Ovary (tissue), 9 donors: ENCODE results near the gene CEP57. TPM values are rescaled to one million over a fixed set of nuclear protein-coding genes. Genes with fewer than 3 reads are reported as not detected.
A peak's percentile ranks its signal among the peaks of the same experiment; 100 is the strongest.

ENCODE experiments used
- DNase-seq, 5 donors: peaks; one replicate each; pipeline ENCODE4 v3.0.0-alpha.2; 2019 to 2020
- H3K27ac ChIP-seq, 2 donors: fragments of 200-600 bp; one replicate each; pipeline versions ENCODE4 v1.5.1 to v1.8.0; 2019 to 2022
- H3K27me3 ChIP-seq: fragments of 200-600 bp; one replicate; pipeline ENCODE4 v1.8.0; 2022
- H3K36me3 ChIP-seq: fragments of 200-600 bp; sonication (generic); one replicate; pipeline ENCODE4 v1.5.1; 2019
- H3K4me1 ChIP-seq: one replicate; pipeline ENCODE4 v1.8.1; 2013; ENCODE audit warnings: mild to moderate bottlenecking, moderate library complexity; ENCODE audit not compliant: insufficient read depth
- H3K4me3 ChIP-seq: fragments of 200-600 bp; sonication (generic); one replicate; pipeline ENCODE4 v1.5.1; 2017
- H3K9me3 ChIP-seq, 2 donors: fragments of 200-600 bp in 1 of 2; sonication (generic) in 1 of 2; one replicate each; pipeline versions ENCODE4 v1.5.1 to v1.8.1; 2013 to 2019; ENCODE audit warnings: mild to moderate bottlenecking in 1 of 2, moderate library complexity in 1 of 2
- CTCF ChIP-seq, 3 donors: fragments of 450-650 bp in 2 of 3; fragments of 200-600 bp in 1 of 3; IDR thresholded peaks; one replicate each; pipeline versions ENCODE4 v1.5.1 to v1.8.0; 2016 to 2022; ENCODE audit warnings: antibody characterized with exemption in 3 of 3, mild to moderate bottlenecking in 1 of 3
- EP300 ChIP-seq: sonication (generic); formaldehyde crosslinking; IDR thresholded peaks from one replicate; pipeline ENCODE4 v1.6.1; 2017; ENCODE audit warnings: antibody characterized with exemption
- POLR2A ChIP-seq: fragments of 450-650 bp; IDR thresholded peaks from one replicate; pipeline ENCODE4 v1.6.1; 2017; ENCODE audit warnings: antibody characterized with exemption, mild to moderate bottlenecking, moderate library complexity
- WGBS, 3 donors: extraction: QIAGEN DNeasy Blood & Tissue Kit in 1 of 3; methylation state at CpG; one replicate each; pipeline versions ENCODE4 v1.1.5 to v1.1.7; 2013 to 2017; 5-methylcytosine and 5-hydroxymethylcytosine counted together
- intact Hi-C, 4 donors: fragments of 100-400 bp; cut with DNase I; formaldehyde crosslinking; loops; one replicate each; pipeline versions ENCODE4 v1.11.0 to v1.15.1; 2022 to 2023
- polyA plus RNA-seq, 2 donors: library from polyadenylated mRNA; stranded (reverse); fragments of 200-250 nt in 1 of 2; fragments of 350-450 nt in 1 of 2; fragmentation: Illumina TruSeq in 1 of 2; extraction: RNeasy Lipid Tissue Mini Kit (QIAGEN cat#74804) in 1 of 2; gene quantifications; one replicate each; pipeline ENCODE4 v1.2.3, GENCODE V29; 2013 to 2014
- total RNA-seq, 7 donors: library from RNA; depleted of rRNA in 2 of 7; stranded (reverse); fragments of >200 nt in 2 of 7; fragmentation: NEBNext Ultra II Directional in 3 of 7; extraction: Animal tissue kit (Norgen Biotek cat#: 25700) in 3 of 7; gene quantifications; one replicate each; pipeline versions ENCODE4 v1.1.0 to v1.2.4, GENCODE V29; 2016 to 2023
- donor health status: DM: no; HTN: no; CAD: no; lungs with moderate emphysema.
- donor health status: DM: no; HTN: no; CAD: no.
- donor health status: Bipolar disorder and iron deficiency.
- donor health status: DM: yes; HTN: yes; CAD: no.
- donor health status: DM: no; HTN: no; CAD: no.
- donor health status: DM: yes; HTN: yes; CAD: no.

Gene CEP57
- total and polyA plus RNA-seq, 9 donors = 28.8 to 64.7 (median 45.1) TPM

DNA sequence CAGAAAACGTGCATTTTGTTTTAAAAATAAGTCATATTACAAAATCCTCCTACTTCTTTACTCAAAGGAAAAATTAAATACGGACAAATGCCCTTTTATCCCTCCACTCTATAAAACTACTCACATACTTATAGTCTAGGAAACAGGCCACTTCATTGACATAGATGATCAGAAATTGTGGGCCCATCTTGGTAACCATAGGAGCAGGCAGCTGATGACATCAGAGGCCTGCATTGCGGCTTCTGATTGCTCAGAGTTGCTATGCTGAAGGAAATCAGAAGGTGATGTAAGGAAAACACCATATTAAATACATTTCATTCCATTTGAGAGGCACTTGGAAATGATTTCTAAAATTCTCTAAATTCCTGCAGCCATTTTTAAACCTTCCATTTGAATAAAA is 27.8 kb upstream of the CEP57 start:
- H3K9me3 ChIP-seq = no peaks in the 10 kb centered on the region
- H3K36me3 ChIP-seq = no peaks in the 10 kb centered on the region
- no peak for DNase-seq
- 90 to 94% (median 93%) methylated on average over 3 of the region's 3 CpGs for WGBS, 3 donors
- no peaks in the 10 kb centered on the region for H3K4me1 ChIP-seq
- no peak overlapping the region for H3K4me3 ChIP-seq
- H3K27me3 ChIP-seq = no peaks in the 10 kb centered on the region
- H3K27ac ChIP-seq = no peak overlapping the region
- TF ChIP-seq EP300 (no peak), POLR2A (no peak), CTCF (IDR thresholded peaks at IDR 0.05) (no peak)
- intact Hi-C loops = loop anchor here (5.0 to 10.0 kb wide), 2 partner anchors 610 to 688 kb away; no protein-coding TSS in a partner anchor

GRCh38 chr11:95764267-95764898 is 25.9 kb upstream of the CEP57 start:
- Histone ChIP-seq H3K4me3 (no peak overlapping the region), H3K27ac (no peak overlapping the region), H3K9me3 (no peaks in the 10 kb centered on the region), H3K4me1 (no peaks in the 10 kb centered on the region), H3K27me3 (no peaks in the 10 kb centered on the region), H3K36me3 (no peaks in the 10 kb centered on the region)
- TF ChIP-seq EP300 = no peak
- TF ChIP-seq CTCF (IDR thresholded peaks at IDR 0.05) = peak; percentile 16 to 92 (median 71)
- no peak for DNase-seq
- intact Hi-C loops = loop anchor here (5.0 to 10.0 kb wide), 2 partner anchors 612 to 690 kb away; no protein-coding TSS in a partner anchor
- WGBS, 3 donors = 12 to 13% (median 12%) methylated on average over 4 of the region's 4 CpGs

DNA sequence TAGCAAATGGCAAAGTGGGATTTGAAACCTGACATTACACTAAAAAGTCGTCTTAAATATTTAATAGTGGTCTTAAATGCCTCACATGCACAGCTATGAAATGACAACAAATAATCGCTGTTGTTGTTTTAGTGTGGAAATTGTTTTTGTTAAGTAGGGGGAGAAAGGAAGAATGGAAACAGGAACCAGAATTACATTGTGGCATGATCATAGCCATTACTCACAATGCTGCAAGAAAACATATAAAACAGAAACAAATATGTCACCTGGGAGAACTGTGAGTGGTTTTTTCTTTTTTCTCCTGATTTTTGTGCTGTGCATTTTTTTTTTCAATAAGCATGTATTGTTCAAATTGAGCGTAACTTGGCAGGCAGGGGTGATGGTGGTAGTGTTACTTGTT is 23.6 kb upstream of the CEP57 start:
- Histone ChIP-seq H3K27ac (no peak overlapping the region), H3K36me3 (no peaks in the 10 kb centered on the region), H3K4me1 (no peaks in the 10 kb centered on the region), H3K4me3 (no peak overlapping the region), H3K27me3 (no peaks in the 10 kb centered on the region), H3K9me3 (no peaks in the 10 kb centered on the region)
- TF ChIP-seq EP300 = no peak
- TF ChIP-seq CTCF (IDR thresholded peaks at IDR 0.05) = no peak
- TF ChIP-seq POLR2A = no peak
- 69 to 80% (median 72%) methylated on average over 3 of the region's 3 CpGs for WGBS, 3 donors
- intact Hi-C loops = loop anchor here in 2 of 4 donors (10.0 kb wide), 1 partner anchor 692 kb away; no protein-coding TSS in a partner anchor
- no peak for DNase-seq

- H3K27ac ChIP-seq = no peak overlapping the region
- intact Hi-C loops = loop anchor here in 2 of 4 donors (10.0 kb wide), 1 partner anchor 693 kb away; no protein-coding TSS in a partner anchor
- WGBS, 3 donors = 73 to 80% (median 77%) methylated on average over 1 of the region's 1 CpG
Measured at GRCh38 chr11:95767498-95767897, 22.8 kb upstream of the CEP57 start.

More at GRCh38 chr11:95767498-95767897, 22.8 kb upstream of the CEP57 start:
- H3K4me3 ChIP-seq = no peak overlapping the region
- no peaks in the 10 kb centered on the region for H3K27me3 ChIP-seq
- no peaks in the 10 kb centered on the region for H3K36me3 ChIP-seq
- no peaks in the 10 kb centered on the region for H3K9me3 ChIP-seq
- no peaks in the 10 kb centered on the region for H3K4me1 ChIP-seq
- DNase-seq = no peak
- no peak for TF ChIP-seq CTCF (IDR thresholded peaks at IDR 0.05)
- no peak for TF ChIP-seq EP300
- TF ChIP-seq POLR2A = no peak
